DOHH2 (cell line): Measurements from ENCODE around the gene ILF2.

Experiments
- H3F3A ChIP-seq: fragments of 200-600 bp; sonication (generic), shearing (Covaris generic); 2 replicates; pipeline ENCODE4 v1.6.0; 2016; ENCODE audit warnings: antibody characterized with exemption, mild to moderate bottlenecking; ENCODE audit not compliant: control insufficient read depth, insufficient read depth
- H3K27ac ChIP-seq: fragments of 200-600 bp; sonication (generic); 2 replicates; pipeline ENCODE4 v1.5.1; 2014; ENCODE audit warnings: low read depth, mild to moderate bottlenecking, low read length, moderate library complexity
- H3K27me3 ChIP-seq: fragments of 200-600 bp; sonication (generic); 2 replicates; pipeline ENCODE4 v1.6.1; 2014; ENCODE audit warnings: mild to moderate bottlenecking, low read length, mixed read lengths; ENCODE audit not compliant: control insufficient read depth
- H3K36me3 ChIP-seq: fragments of 200-600 bp; sonication (generic); 2 replicates; pipeline ENCODE4 v1.6.1; 2014; ENCODE audit warnings: mild to moderate bottlenecking, low read length, moderate library complexity, mixed read lengths; ENCODE audit not compliant: control insufficient read depth
- H3K4me1 ChIP-seq: fragments of 200-600 bp; sonication (generic); 2 replicates; pipeline ENCODE4 v1.6.1; 2014; ENCODE audit warnings: mild to moderate bottlenecking, low read length, mixed read lengths; ENCODE audit not compliant: control insufficient read depth
- H3K4me2 ChIP-seq: fragments of 200-600 bp; sonication (generic); 2 replicates; pipeline ENCODE4 v1.6.0; 2014; ENCODE audit warnings: mild to moderate bottlenecking, low read length, moderate library complexity
- H3K4me3 ChIP-seq: fragments of 200-600 bp; sonication (generic); 2 replicates; pipeline ENCODE4 v1.5.1; 2014; ENCODE audit warnings: mild to moderate bottlenecking, low read length, mixed read lengths
- H3K79me2 ChIP-seq: fragments of 200-600 bp; sonication (generic); 2 replicates; pipeline ENCODE4 v1.6.1; 2014; ENCODE audit warnings: mild to moderate bottlenecking, low read length, mixed read lengths; ENCODE audit not compliant: control insufficient read depth
- H3K9me2 ChIP-seq: fragments of 200-600 bp; sonication (generic); replicated peaks from 2 replicates; pipeline ENCODE4 v1.6.1; 2014; ENCODE audit warnings: mild to moderate bottlenecking, low read length, mixed read lengths; ENCODE audit not compliant: control insufficient read depth
- H3K9me3 ChIP-seq: fragments of 200-600 bp; sonication (generic); 2 replicates; pipeline ENCODE4 v1.6.1; 2014; ENCODE audit warnings: antibody characterized with exemption, low read length, mixed read lengths; ENCODE audit not compliant: control insufficient read depth, insufficient read depth
- H4K20me1 ChIP-seq: fragments of 200-600 bp; sonication (generic); 2 replicates; pipeline ENCODE4 v1.6.0; 2014; ENCODE audit warnings: low read depth, mild to moderate bottlenecking, antibody characterized with exemption, low read length, moderate library complexity; ENCODE audit not compliant: control insufficient read depth, insufficient read depth
- CTCF ChIP-seq: fragments of 200-600 bp; sonication (generic); IDR thresholded peaks from one replicate; pipeline ENCODE4 v1.5.1; 2014; ENCODE audit warnings: antibody characterized with exemption, mild to moderate bottlenecking, low read depth, low read length; ENCODE audit not compliant: poor library complexity, severe bottlenecking
- EZH2phosphoT487 ChIP-seq: fragments of 200-600 bp; sonication (generic); IDR thresholded peaks from 2 replicates; pipeline ENCODE4 v1.6.1; 2017; ENCODE audit warnings: borderline replicate concordance, mild to moderate bottlenecking, antibody characterized with exemption, low read length, moderate library complexity, mixed read lengths

ILF2 gene

GRCh38 chr1:153693466-153693865 lies 22.7 kb upstream of the ILF2 start:
- Histone ChIP-seq H3K4me1 (peaks cover 11% of the 10 kb centered on the region; the same call in 1 of the 2 replicates), H4K20me1 (no peaks in the 10 kb centered on the region), H3K9me3 (no peaks in the 10 kb centered on the region), H3K4me2 (no peak overlapping the region), H3K79me2 (no peaks in the 10 kb centered on the region), H3K9me2 (no peaks in the 10 kb centered on the region), H3K4me3 (no peak overlapping the region), H3K27ac (no peak overlapping the region), H3K27me3 (no peaks in the 10 kb centered on the region), H3F3A (no peaks in the 10 kb centered on the region), H3K36me3 (no peaks in the 10 kb centered on the region)
- TF ChIP-seq EZH2phosphoT487 (no peak), CTCF (no peak)

- Histone ChIP-seq H3K79me2 (no peaks in the 10 kb centered on the region), H3K27ac (no peak overlapping the region), H3K4me2 (no peak overlapping the region), H3K9me2 (no peaks in the 10 kb centered on the region), H4K20me1 (no peaks in the 10 kb centered on the region), H3K4me3 (no peak overlapping the region), H3K36me3 (no peaks in the 10 kb centered on the region), H3K4me1 (peaks cover 11% of the 10 kb centered on the region; the same call in 1 of the 2 replicates), H3K9me3 (no peaks in the 10 kb centered on the region), H3K27me3 (peaks cover 19% of the 10 kb centered on the region), H3F3A (no peaks in the 10 kb centered on the region)
- TF ChIP-seq EZH2phosphoT487 = no peak
- no peak for TF ChIP-seq CTCF
Observed at GRCh38 chr1:153688736-153689328, 18.0 kb upstream of the ILF2 start.

GRCh38 chr1:153688276-153688675 lies 17.5 kb upstream of the ILF2 start:
- Histone ChIP-seq H3K27me3 (peaks cover 22% of the 10 kb centered on the region), H3K4me1 (peaks cover 11% of the 10 kb centered on the region; the same call in 1 of the 2 replicates), H4K20me1 (no peaks in the 10 kb centered on the region), H3K4me3 (no peak overlapping the region), H3K9me2 (no peaks in the 10 kb centered on the region), H3K27ac (no peak overlapping the region), H3K79me2 (no peaks in the 10 kb centered on the region), H3K9me3 (no peaks in the 10 kb centered on the region), H3F3A (no peaks in the 10 kb centered on the region), H3K4me2 (no peak overlapping the region), H3K36me3 (no peaks in the 10 kb centered on the region)
- no peak for TF ChIP-seq EZH2phosphoT487
- no peak for TF ChIP-seq CTCF
